ENCODE measurements around the gene DEFB121.
"Not testable (repeated sequence)": the region's sequence is repeated elsewhere in the genome, so short reads cannot be mapped to it uniquely, and the experiment has no call there.

DEFB121 gene, protein sequence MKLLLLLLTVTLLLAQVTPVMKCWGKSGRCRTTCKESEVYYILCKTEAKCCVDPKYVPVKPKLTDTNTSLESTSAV

DNA sequence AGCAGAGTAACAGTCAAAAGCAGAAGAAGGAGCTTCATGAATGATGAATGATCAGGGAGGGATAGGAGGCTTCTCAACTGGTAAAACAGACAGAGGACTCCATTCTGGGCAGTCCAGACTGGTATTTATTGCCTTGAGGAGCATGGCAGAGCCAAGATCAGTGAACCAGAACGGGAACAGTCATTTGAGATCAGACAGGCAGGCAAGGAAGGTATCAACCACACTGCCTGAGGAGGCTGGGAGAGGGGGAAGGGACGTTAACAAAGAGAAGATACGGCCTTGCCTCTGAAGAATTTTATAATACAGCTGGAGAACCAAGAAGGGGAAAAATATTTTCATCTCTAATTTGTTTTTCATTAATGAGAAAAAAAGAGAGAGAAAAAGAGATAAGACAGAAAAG, at the start of gene DEFB121:
Gene DEFB121, minus strand, starts transcription at position 101 of the 400 bp plus-strand sequence. Its CDS starts 63 bp downstream, at position 38.
- no peak for DNase-seq (ENCODE audit: low spot score)

DNA sequence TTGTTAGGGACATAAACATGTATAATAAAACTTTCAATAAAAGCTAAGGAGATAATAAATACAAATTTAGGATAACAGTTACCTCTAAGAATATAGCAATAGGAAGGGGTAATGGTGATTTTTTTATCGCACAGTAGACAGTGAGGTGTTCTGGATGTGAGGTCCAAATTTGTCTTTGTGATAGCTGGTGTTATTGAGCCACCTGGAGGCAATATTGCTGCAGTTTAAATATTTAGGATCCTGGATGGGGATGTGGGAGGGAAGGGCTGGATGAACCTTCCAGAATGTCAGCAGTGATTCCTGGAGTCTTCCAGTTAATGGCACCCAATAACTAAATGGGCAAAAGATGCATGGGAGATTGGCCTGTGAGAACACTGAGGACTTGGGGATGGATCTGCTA, 48.3 kb upstream of the DEFB121 start:
- no peak for DNase-seq (ENCODE audit: low spot score)

DNA sequence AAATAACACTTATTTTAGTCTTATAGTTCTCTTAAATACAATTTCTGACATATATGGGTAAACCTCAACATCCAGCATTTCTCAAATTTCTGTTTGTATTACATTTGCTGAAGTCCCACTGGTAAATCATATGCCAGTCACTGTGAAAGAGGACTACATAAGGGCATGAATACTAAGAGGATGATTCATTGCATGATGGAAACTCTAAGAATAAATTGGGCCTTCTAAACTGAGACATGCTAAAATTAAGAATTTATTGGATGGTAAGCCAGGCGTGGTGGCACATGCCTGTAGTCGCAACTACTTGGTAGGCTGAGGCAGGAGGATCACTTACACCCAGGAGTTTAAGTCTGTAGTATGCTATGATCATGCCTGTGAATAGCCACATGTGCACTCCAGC, 46.6 kb upstream of the DEFB121 start:
- no peak for DNase-seq (ENCODE audit: low spot score)

DNA sequence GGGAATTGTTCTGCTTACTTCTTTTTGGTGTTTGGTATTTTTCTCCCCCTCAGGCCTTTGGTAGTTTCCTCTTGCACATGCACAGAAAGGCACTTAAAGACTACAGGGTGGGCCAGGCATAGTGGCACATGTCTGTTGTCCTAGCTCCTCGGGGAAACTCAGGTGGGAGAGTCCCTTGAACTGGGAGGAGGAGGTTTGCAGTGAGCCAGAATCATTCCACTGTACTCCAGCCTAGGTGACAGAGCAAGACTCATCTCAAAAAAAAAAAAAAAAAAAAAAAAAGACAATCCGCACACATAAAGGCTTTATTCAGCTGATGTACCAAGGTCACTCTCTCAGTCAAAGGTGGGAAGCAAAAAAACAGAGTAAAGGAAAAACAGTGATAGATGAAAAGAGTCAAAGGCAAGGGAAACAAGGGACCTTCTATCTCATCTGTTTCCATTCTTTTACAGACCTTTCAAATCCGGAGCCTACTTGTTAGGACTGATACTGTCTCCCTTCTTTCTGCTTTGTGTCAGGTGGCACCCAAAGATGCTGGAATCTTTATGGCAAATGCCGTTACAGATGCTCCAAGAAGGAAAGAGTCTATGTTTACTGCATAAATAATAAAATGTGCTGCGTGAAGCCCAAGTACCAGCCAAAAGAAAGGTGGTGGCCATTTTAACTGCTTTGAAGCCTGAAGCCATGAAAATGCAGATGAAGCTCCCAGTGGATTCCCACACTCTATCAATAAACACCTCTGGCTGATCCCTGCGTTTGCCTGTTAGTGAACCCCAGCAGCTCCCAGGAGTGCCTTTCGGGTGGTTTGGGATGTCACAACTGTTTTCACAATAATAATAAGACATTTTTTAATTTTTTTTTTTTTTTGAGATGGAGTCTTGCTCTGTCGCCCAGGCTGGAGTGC, 43.7 kb upstream of the DEFB121 start:
- DNase-seq (ENCODE audit: low spot score), result no peak

DNA sequence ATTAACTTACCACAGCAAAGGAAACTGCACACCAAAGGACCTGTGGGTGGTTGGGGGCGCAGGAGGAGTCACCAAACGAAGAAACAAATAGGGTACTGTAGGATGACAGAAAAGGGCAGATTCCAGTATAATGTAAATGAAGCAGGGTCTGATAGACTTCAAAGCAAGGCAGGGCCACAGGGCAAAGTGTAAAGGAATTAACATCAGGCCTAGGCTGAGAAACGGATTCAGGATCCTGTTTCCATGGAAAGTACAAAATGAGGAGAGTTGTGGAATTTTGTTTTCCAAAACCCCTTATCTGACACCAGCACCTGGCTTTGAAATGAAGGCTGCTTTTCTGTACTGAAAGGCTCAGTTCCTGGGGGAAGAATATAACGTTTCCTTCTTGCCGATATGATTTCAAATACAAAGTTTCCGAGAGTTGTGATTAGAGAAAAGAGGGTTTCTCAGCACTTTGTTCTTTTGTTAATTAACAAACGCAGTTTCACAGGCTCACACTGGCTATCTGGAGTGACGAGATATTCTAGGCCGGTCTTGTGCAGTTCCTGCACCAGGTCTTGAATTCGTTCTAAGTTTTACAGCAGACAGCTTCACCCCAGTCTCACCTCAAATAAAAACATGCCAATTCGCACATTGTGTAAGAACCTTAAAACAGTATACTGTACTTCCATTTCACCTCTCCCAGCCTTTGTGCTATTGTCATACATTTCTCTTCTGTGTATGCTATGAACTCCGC, 40.2 kb upstream of the DEFB121 start:
- DNase-seq (ENCODE audit: low spot score), result no peak

DNA sequence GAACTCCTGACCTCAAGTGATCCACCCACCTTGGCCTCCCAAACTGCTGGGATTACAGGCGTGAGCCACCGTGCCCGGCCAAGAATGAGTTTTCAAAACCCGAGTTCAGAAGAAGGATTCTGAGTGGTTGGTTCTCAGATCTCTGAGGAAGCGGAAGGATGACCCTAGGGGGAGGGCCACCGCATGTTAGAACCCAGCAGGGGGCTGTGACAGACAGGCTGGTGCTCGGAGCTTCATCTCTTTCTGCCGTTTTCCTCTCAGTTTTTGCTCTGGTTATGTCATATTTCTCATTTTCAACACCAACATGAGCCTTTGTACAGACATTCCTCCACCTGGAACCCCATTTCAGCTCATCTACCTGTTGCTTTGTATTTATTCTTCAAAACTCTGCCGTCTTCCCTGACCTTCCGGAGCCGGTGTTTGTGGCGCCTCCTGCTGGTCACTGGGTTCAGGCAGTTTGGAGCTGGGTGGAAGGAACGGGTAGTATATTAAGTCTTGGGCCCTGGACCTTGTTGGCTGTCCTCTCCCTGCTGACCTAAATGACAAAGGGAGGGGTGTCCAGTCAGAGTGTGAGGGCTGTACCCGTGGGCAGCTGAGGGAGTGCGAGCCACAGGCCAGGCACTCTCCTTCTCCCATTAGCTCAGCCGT, 34.1 kb upstream of the DEFB121 start, which contains the start of gene DEFB123:
Gene DEFB123, plus strand, starts transcription at position 621 of the 648 bp plus-strand sequence. CDS start 67 bp downstream, outside the sequence.
- no peak for DNase-seq (ENCODE audit: low spot score)

DNA sequence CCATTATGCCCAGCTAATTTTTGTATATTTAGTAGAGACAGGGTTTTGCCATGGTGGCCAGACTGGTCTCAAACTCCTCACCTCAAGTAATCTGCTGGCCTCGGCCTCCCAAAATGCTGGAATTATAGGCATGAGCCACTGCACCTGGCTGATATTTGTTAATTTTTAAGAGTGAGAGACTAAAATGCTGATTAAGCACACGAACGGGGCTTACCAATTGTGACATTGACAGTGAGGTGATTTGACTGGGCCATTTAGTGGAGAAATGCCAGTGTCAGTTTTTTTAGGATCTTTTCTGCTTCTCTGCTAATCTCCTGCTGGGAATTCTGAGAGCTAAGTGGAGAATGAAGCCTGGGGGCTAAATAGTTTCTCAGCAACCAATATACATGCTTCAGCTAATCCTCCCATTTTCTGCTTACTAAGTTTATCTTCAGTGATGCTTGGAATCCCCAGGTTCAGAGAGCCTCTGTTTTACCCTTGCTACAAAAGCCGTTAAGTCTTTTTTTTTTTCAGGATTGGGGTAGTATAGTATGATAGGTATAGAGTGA, 24.6 kb upstream of the DEFB121 start:
- DNase-seq (ENCODE audit: low spot score), result no peak

DNA sequence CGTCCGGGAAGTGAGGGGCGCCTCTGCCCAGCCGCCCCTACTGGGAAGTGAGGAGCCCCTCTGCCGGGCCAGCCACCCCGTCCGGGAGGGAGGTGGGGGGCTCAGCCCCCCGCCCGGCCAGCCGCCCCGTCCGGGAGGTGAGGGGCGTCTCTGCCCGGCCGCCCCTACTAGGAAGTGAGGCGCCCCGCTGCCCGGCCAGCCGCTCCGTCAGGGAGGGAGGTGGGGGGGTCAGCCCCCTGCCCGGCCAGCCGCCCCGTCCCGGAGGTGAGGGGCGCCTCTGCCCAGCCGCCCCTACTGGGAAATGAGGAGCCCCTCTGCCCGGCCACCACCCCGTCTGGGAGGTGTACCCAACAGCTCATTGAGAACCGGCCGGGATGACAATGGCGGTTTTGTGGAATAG, 21.6 kb upstream of the DEFB121 start:
- not testable (repeated sequence) for DNase-seq (ENCODE audit: low spot score)

DNA sequence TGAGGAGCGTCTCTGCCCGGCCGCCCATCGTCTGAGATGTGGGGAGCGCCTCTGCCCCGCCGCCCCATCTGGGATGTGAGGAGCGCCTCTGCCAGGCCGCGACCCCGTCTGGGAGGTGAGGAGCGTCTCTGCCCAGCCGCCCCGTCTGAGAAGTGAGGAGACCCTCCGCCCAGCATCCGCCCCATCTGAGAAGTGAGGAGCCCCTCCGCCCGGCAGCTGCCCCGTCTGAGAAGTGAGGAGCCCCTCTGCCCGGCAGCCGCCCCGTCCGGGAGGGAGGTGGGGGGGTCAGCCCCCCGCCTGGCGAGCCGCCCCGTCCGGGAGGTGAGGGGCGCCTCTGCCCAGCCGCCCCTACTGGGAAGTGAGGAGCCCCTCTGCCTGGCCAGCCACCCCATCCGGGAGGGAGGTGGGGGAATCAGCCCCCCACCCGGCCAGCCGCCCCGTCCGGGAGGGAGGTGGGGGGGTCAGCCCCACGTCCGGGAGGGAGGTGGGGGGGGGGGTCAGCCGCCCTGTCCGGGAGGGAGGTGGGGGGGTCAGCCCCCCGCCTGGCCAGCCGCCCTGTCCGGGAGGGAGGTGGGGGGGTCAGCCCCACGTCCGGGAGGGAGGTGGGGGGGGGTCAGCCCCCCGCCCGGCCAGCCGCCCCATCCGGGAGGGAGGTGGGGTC, 21.0 kb upstream of the DEFB121 start:
- not testable (repeated sequence) for DNase-seq (ENCODE audit: low spot score)

DNA sequence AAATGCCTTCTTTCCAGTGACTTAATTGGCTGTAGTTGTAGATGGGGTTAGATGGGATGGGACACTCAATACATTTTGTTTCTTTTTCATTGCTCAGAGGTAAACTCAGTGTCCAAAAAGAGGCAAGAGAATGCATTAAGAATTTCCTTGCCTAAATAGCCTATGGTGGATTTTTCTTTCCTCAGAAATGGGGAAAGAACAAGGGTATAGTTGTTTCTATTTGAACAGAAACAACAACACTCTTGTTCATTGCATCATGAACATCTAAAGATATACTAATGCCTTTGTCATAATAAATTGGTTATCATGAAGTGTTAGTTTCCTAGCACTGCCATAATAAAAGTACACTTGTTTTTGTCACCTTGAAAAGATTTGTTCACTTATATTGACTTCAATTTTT, 19.8 kb upstream of the DEFB121 start:
- DNase-seq (ENCODE audit: low spot score), result no peak

DNA sequence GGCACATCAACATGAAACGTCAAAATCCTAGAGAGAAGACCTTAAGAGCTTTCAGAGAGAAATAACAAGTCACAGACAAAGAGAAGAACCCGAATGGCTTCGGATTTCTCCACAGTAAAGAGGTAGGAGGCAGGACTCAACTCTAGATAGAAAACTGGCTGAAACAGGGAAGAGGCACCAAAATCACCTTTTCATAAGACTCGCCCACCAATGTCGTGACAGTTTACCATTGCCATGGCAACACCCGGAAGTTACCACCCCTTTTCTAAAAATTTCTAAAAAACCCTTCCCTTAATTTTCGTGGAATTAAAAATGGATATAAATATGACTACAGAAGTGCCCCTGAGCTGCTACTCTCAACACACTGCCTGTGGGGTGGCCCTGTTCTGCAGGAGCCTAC, 12.3 kb upstream of the DEFB121 start:
- DNase-seq (ENCODE audit: low spot score), result no peak

DNA sequence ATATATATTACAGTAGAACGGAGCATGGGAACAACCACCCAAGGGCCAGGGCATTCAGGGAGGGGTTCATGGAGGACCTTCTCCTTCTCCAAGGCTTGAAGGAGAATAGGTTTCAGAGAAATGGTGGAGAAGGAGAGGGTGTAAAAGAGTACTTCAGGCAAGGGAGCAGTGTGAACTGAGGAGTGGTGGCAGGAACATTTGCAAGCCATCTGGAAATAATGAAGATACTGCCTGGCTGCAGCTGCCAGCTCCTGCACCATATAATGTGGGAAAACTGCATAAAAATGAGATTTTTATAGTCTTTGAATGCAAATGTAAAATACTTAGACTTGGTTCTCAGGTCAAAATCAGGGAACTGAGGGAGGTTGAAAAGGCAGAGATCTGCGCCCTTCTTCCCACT, 9.6 kb upstream of the DEFB121 start:
- DNase-seq (ENCODE audit: low spot score), result no peak

DNA sequence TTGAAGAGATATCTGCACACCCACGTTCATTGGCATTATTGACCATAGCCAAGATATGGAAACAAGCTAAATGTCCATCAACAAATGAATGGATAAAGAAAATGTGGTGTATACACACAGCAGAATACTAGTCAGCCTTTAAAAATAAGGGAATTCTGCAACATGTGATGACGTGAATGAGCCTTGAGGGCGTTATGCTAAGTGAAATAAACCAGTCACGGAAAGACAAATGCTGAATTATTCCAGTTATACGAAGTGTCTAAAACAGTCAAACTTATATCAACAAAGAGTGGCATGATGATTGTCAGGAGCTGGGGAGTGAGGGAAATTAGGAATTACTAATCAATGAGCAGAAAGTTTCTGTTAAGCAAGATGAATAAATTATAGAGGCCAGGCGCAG, 8.4 kb upstream of the DEFB121 start:
- DNase-seq (ENCODE audit: low spot score), result no peak

DNA sequence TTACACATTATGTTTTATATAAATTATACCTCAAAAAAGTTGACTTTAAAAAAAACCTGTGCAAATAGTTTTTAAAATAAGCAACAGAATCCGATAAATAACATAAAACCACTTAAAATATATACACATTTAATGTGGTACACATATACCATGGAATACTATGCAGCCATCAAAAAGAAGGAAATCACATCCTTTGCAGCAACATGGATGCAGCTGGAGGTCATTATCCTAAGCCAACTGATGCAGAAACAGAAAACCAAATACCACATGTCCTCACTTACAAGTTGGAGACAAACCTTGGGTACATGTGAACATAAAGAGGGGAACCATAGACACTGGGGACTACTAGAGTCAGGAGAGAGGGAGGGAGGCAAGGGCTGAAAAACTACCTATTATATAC, 4.0 kb upstream of the DEFB121 start:
- no peak for DNase-seq (ENCODE audit: low spot score)

DNA sequence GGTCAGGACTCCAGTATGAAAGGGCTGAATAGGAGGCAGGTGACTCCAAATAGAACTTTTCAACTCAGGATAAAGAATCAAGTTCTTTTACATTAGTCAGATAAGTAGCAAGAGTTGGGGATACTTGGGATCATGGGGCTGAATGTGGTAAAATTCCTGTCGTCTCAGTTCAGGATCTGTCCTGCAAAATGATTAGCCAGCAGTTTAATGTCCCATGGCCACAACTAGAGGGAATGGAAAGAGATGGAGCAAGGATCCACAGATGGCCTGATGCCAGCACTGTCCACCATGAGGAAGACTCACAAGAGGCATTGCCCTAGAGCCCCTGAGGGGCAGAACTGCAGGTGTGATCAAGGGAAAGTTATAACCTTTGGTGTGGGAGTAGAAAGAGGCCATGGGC, 2.1 kb downstream of the DEFB121 start:
- DNase-seq (ENCODE audit: low spot score), result no peak

DNA sequence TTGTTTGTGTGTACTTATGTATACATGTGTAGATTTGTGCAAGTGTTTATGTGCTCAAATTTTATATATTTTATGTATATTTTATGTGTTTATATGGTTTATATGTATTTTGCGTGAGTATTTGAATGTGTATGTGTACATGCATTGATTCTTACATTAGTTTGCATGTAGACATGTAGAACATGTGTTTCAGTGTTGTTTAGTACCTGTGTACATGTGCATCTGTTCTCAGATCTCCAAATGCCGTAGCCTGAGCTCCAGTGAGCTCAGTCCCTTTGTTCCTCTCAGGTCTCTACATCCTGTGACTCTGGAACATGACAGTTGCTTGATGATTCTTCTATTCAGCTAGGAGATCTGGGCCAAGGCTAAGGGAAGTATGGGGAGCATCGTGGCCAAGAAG, 11.1 kb downstream of the DEFB121 start:
- DNase-seq (ENCODE audit: low spot score), result no peak

DNA sequence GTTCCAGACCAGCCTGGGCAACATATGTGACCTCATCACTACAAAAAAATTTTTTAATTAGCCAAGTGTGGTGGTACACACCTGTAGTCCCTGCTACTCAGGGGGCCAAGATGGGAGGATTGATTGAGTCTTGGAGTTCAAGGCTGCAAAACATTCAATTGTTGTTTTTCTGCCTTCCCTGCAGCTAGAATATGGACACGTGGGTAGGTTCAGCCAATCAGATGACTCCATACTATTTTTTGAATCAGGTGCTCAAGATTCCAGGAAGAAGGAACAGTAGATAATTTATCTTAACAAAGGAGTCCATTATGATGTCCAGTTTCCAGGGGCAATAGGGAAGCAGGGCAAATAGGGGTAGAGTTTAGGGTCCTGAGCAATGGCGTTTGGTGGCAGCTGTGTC, 13.2 kb downstream of the DEFB121 start:
- no peak for DNase-seq (ENCODE audit: low spot score)

DNA sequence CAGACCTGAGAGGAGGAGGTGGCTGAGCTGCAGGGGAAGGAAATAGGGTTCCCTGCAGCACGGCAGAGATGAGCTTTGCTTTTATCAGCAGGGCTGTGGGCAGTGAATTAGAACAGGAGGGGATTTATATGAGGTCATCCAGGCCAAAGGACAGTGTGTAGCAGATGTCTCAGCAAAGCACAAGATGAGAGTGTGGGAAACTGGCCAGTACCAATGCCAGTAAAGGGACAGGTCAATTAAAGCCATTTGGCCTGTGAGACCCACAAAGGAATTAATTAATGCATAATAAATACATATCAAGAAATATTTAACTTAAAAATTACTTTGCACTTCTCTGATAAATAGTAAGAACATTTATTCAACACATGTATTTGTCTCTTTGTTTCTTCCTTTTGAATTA, 15.5 kb downstream of the DEFB121 start, which contains the start of gene DEFB119:
Gene DEFB119, minus strand, starts transcription at position 101 of the 400 bp plus-strand sequence. CDS start 107 bp downstream, outside the sequence.
- no peak for DNase-seq (ENCODE audit: low spot score)

DNA sequence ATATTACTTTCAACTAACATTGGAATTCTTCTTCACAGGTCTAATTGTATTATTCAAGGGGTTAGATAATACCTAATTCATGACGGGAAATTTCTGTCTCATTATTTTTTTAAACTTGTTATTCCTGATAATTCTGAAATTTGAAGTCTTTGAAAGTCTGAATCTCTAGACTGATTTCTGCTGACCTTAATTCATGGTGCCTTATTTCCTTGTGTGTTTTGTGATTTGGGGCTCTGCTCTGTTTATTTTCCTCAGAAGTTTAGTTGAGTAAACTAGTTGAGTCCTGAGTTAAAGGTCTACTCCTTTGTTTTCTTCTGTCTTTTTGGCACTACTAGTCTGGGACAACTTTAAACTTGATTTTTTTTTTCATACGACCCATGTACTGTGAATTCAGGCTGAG, 31.7 kb downstream of the DEFB121 start:
- no peak for DNase-seq (ENCODE audit: low spot score)

DNA sequence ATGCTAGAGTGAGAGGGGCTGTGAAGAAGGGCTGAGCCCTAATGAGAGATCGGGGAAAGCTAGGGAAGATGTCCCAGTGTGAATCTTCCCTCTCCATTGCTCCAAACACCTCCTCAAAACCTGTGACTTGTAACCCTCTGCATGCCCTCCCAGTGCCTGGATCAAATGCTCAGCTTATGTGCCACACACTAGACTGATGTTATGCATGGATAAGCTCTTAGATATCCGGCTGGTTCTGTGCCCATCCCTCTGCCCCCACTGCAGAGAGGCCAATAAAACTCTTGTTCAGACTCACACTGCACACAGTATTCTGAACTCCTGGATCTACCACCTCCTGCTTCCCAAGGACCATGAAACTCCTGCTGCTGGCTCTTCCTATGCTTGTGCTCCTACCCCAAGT, 37.7 kb downstream of the DEFB121 start, which contains the start of gene DEFB118:
Gene DEFB118, plus strand, starts transcription at position 301 of the 400 bp plus-strand sequence. Its CDS starts 50 bp downstream, at position 351.
- no peak for DNase-seq (ENCODE audit: low spot score)

DNA sequence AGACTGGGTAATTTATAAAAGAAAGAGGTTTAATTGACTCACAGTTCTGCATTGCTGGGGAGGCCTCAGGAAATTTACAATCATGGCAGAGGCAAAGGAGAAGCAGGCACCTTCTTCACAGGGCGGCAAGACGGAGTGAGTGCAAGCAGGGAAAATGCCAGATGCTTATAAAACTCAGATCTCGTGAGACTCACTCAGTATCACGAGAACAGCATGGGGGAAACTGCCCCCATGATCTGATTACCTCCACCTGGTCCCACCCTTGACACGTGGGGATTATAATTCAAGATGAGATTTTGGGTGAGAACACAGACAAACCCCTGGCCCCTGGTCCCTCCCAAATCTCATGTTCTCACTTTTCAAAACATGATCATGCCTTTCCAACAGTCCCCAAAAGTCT, 41.7 kb downstream of the DEFB121 start:
- not testable (repeated sequence) for DNase-seq (ENCODE audit: low spot score)

All from kidney capillary endothelial cell (primary cell).